K562 (cell line): Measurements from ENCODE around the gene FAM32A. TPM values are rescaled to one million over a fixed set of nuclear protein-coding genes. Genes with fewer than 3 reads are reported as not detected.

Experiments
- ATAC-seq: fragments of 200-7000 bp; cut with Tn5 transposase; 3 replicates; pipeline ENCODE4 v1.9.1; 2020; ENCODE audit warnings: moderate library complexity
- BruUV-seq: library from RNA; stranded (reverse); fragments of 400-500 nt; replicated peaks from 2 replicates; lab custom pipeline; 2021; lab: Mats Ljungman, UMichigan
- CTCF ChIA-PET: fragments of 300-600 bp; formaldehyde crosslinking; extraction: SDS; loops from one replicate; lab custom pipeline; 2021; ENCODE audit warnings: low intra/inter-chr PET ratio; lab: Yijun Ruan, JAX
- POLR2A ChIA-PET: fragments of 300-600, 350-650 bp; sonication (Branson Sonifier 250); formaldehyde crosslinking; extraction: SDS; loops from one replicate; lab custom pipeline; 2021; ENCODE audit warnings: antibody characterized with exemption, inconsistent platforms; lab: Yijun Ruan, JAX
- DNase-seq, 4 experiments: peaks; one replicate each; pipeline versions ENCODE4 v3.0.0 to v3.0.0-alpha.2; 2011 to 2018; ENCODE audit warnings: low spot score in 3 of 4, mixed read lengths in 3 of 4; ENCODE audit errors: extremely low read depth in 1 of 4
- FAIRE-seq: peaks from 2 replicates; lab custom pipeline; 2011; peaks lifted over from hg19 to GRCh38; lab: Jason Lieb, UNC
- H2AFZ ChIP-seq: 2 replicates; pipeline ENCODE4 v1.6.0; 2011; ENCODE audit warnings: low read depth, low read length, control low read depth, inconsistent platforms
- H3K27ac ChIP-seq: fragments of 200-600 bp; 3 replicates; pipeline ENCODE4 v1.8.0; 2011; ENCODE audit warnings: low read depth, mild to moderate bottlenecking, control low read depth, inconsistent platforms, low read length, moderate library complexity, mixed read lengths; ENCODE audit errors: extremely low read depth
- H3K27me3 ChIP-seq, 2 experiments: fragments of 300-600 bp in 1 of 2; 2 replicates in 1 of 2; 3 replicates in 1 of 2; pipeline versions ENCODE4 v1.6.0 to v1.8.0; 2011; ENCODE audit warnings: inconsistent platforms in 2 of 2, low read length in 2 of 2, mild to moderate bottlenecking in 1 of 2, mixed read lengths in 1 of 2, moderate library complexity in 1 of 2; ENCODE audit not compliant: control insufficient read depth in 2 of 2, insufficient read depth in 2 of 2
- H3K36me3 ChIP-seq: fragments of 300-600 bp; 3 replicates; pipeline ENCODE4 v1.8.0; 2011; ENCODE audit warnings: mild to moderate bottlenecking, low read length, inconsistent platforms; ENCODE audit not compliant: control insufficient read depth, insufficient read depth
- H3K4me1 ChIP-seq, 2 experiments: fragments of 200-600 bp in 1 of 2; replicated peaks in 1 of 2; 2 replicates in 1 of 2; 3 replicates in 1 of 2; pipeline versions ENCODE4 v1.5.1 to v1.8.0; 2011; ENCODE audit warnings: inconsistent platforms in 2 of 2, low read length in 2 of 2, mild to moderate bottlenecking in 1 of 2, mixed read lengths in 1 of 2, moderate library complexity in 1 of 2; ENCODE audit not compliant: control insufficient read depth in 2 of 2, insufficient read depth in 2 of 2
- H3K4me2 ChIP-seq: 2 replicates; pipeline ENCODE4 v1.6.1; 2011; ENCODE audit warnings: low read length, control low read depth, inconsistent platforms, mixed read lengths; ENCODE audit not compliant: insufficient read depth
- H3K4me3 ChIP-seq: fragments of 200-600 bp; sonication (generic), shearing (Covaris generic); 2 replicates; pipeline ENCODE4 v1.5.1; 2016; ENCODE audit warnings: control low read depth, inconsistent platforms
- H3K79me2 ChIP-seq: fragments of 200-600 bp; 3 replicates; pipeline ENCODE4 v1.8.0; 2011; ENCODE audit warnings: low read length, inconsistent platforms; ENCODE audit not compliant: control insufficient read depth, insufficient read depth
- H3K9ac ChIP-seq, 2 experiments: 2 replicates each; pipeline versions ENCODE4 v1.6.0 to v1.6.1; 2011; ENCODE audit warnings: low read depth in 2 of 2, low read length in 2 of 2, control low read depth in 1 of 2, inconsistent platforms in 1 of 2, mild to moderate bottlenecking in 1 of 2, mixed read lengths in 1 of 2; ENCODE audit not compliant: insufficient read depth in 1 of 2
- H3K9me1 ChIP-seq: one replicate; pipeline ENCODE4 v1.6.0; 2011; ENCODE audit warnings: inconsistent platforms, mild to moderate bottlenecking, low read length, moderate library complexity; ENCODE audit not compliant: control insufficient read depth, insufficient read depth
- H3K9me3 ChIP-seq: replicated peaks from 2 replicates; pipeline ENCODE4 v1.5.1; 2011; ENCODE audit warnings: low read depth, low read length, inconsistent platforms; ENCODE audit not compliant: control insufficient read depth, insufficient read depth
- H4K20me1 ChIP-seq: replicated peaks from 2 replicates; pipeline ENCODE4 v1.6.1; 2011; ENCODE audit warnings: low read length, inconsistent platforms, mixed read lengths; ENCODE audit not compliant: control insufficient read depth, insufficient read depth
- HCFC1 ChIP-seq: IDR thresholded peaks from 2 replicates; pipeline ENCODE4 v1.6.1; 2012; ENCODE audit warnings: low read depth, low read length, improper control_type of control experiment
- HIVEP1 ChIP-seq: fragments of 250-450 bp; sonication (Bioruptor Pico); IDR thresholded peaks from 2 replicates; pipeline ENCODE4 v1.4.0; 2020; ENCODE audit warnings: mild to moderate bottlenecking
- HNRNPLL ChIP-seq: fragments of 200-400 bp; formaldehyde crosslinking; IDR thresholded peaks from 2 replicates; pipeline ENCODE4 v1.6.1; 2017; ENCODE audit warnings: low read length, low read depth, mild to moderate bottlenecking; ENCODE audit not compliant: poor library complexity, severe bottlenecking
- RBM25 ChIP-seq: fragments of 200-400 bp; formaldehyde crosslinking; IDR thresholded peaks from 2 replicates; pipeline ENCODE4 v1.6.1; 2018; ENCODE audit warnings: low read length, low read depth, moderate library complexity; ENCODE audit not compliant: severe bottlenecking
- RFX5 ChIP-seq: IDR thresholded peaks from 2 replicates; pipeline ENCODE4 v1.6.1; 2011; ENCODE audit warnings: low read depth, mild to moderate bottlenecking, improper control_type of control experiment, low read length
- TEAD4 ChIP-seq, 2 experiments: sonication (generic) in 1 of 2; formaldehyde crosslinking in 1 of 2; IDR thresholded peaks; 2 replicates each; pipeline versions ENCODE4 v1.6.1 to v1.8.0; 2012 to 2022; ENCODE audit warnings: borderline replicate concordance in 1 of 2, inconsistent platforms in 1 of 2, low read length in 1 of 2, mild to moderate bottlenecking in 1 of 2, missing genetic modification reagents in 1 of 2
- WHSC1 ChIP-seq: IDR thresholded peaks from one replicate; pipeline ENCODE4 v1.6.1; 2012; ENCODE audit warnings: low read length, control low read depth, inconsistent platforms
- ZFP36 ChIP-seq: fragments of 150-350 bp; IDR thresholded peaks from 2 replicates; pipeline ENCODE4 v1.6.1; 2018; ENCODE audit warnings: low read length, low read depth; ENCODE audit not compliant: partially characterized antibody
- ZNF134 ChIP-seq: fragments of 250-450 bp; sonication (Bioruptor Pico); conservative IDR thresholded peaks from 2 replicates; pipeline ENCODE4 v1.4.0; 2020
- WGBS: fragments of 100-300 bp; shearing (Covaris generic); methylation state at CpG from one replicate; pipeline ENCODE4 v1.1.6; 2016; ENCODE audit warnings: low coverage, mixed read lengths; ENCODE audit not compliant: insufficient coverage; ENCODE audit errors: missing lambda C conversion rate; 5-methylcytosine and 5-hydroxymethylcytosine counted together
- in situ Hi-C: fragments of 300-500 bp; cut with MboI; formaldehyde crosslinking; loops from 4 replicates; pipeline ENCODE4 v1.15.0; 2018; ENCODE audit warnings: inconsistent platforms, mixed read lengths
- intact Hi-C: fragments of 100-400 bp; cut with micrococcal nuclease; formaldehyde crosslinking; loops from 2 replicates; pipeline ENCODE4 v1.14.2; 2022
- polyA plus RNA-seq, 8 experiments: library from polyadenylated mRNA; depleted of rRNA in 4 of 8; stranded (reverse) in 5 of 8; unstranded in 3 of 8; fragments of >200 nt; fragmentation: Nextera tagmentation in 2 of 8; fragmentation: Illumina TruSeq in 1 of 8; extraction: Ambion mirVana in 2 of 8; extraction: Trizol in 1 of 8; gene quantifications; 2 replicates each; pipeline versions ENCODE4 v1.2.1 to v1.2.3, GENCODE V29; 2011 to 2014; ENCODE audit warnings: inconsistent platforms in 1 of 8, missing spikeins in 1 of 8
- total RNA-seq, 7 experiments: library from RNA; depleted of rRNA in 6 of 7; stranded (reverse); fragments of >200 nt in 6 of 7; fragmentation: Illumina TruSeq in 2 of 7; extraction: Trizol in 2 of 7; gene quantifications; 2 replicates each; pipeline versions ENCODE4 v1.2.1 to v1.2.3, GENCODE V29; 2011 to 2021; ENCODE audit warnings: low replicate concordance in 1 of 7
- TF ChIP-seq, protein P1 (sequence below): fragments of 250-450 bp; sonication (Bioruptor Pico); IDR thresholded peaks from 2 replicates; pipeline ENCODE4 v1.8.0; 2021; ENCODE audit warnings: mild to moderate bottlenecking, moderate library complexity

Gene FAM32A
- total and polyA plus RNA-seq, 9 of the 15 experiments (the other 6 are each of a cell fraction or from before 2014, with no cell fraction given) = 30.7 to 96.7 (median 73.7) TPM

DNA sequence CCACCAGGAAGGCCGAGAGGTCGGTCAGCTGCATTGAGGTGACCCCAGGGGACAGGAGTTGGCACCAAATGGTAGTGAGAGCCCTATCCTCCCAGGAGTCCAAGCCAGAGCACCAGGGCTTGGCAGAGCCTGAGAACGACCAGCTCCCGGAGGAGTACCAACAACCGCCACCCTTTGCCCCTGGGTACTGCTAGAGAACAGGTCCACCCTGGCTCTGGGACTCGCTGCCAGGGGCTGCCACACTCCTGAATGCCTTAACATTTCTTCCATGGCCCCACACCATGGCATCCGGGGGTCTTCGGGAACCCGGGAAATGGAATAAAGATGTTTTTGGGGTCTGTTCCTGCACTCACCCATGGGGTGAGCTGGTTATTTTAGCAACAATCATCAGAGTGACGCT, 27.6 kb upstream of the FAM32A start:
- H3K9me1 ChIP-seq = no peaks in the 10 kb centered on the region
- H2AFZ ChIP-seq = no peak overlapping the region
- peaks cover 0 to 4% of the 10 kb centered on the region in 2 experiments; a peak in 1 of 5 replicates for H3K27me3 ChIP-seq
- H3K4me2 ChIP-seq = no peak overlapping the region
- POLR2A ChIA-PET = interaction anchor here (0.6 to 1.0 kb wide), 2 partner anchors 14 to 75 kb away, joined by 3 read pairs; partner anchors contain the start of gene HSH2D
- no peak overlapping the region for H3K27ac ChIP-seq
- ATAC-seq (no peak), FAIRE-seq (no peak), DNase-seq (no peak)
- no peak overlapping the region for H3K4me3 ChIP-seq
- in situ Hi-C loops = no loop called here
- intact Hi-C loops = no loop called here
- H3K9me3 ChIP-seq = no peaks in the 10 kb centered on the region
- CTCF ChIA-PET = no interaction called here
- BruUV-seq = no TSS peak
- H3K4me1 ChIP-seq = peaks cover 13% of the 10 kb centered on the region in 2 experiments; a peak in 4 of 5 replicates
- no peak for TF ChIP-seq HNRNPLL
- TF ChIP-seq HCFC1 = no peak
- TF ChIP-seq RFX5 = no peak
- H3K36me3 ChIP-seq = no peaks in the 10 kb centered on the region
- peak overlapping the region in 1 of 2 experiments; percentile 71; a peak in 2 of 4 replicates for H3K9ac ChIP-seq
- H3K79me2 ChIP-seq = no peaks in the 10 kb centered on the region
- H4K20me1 ChIP-seq = peaks cover 3% of the 10 kb centered on the region; the same call in 1 of the 2 replicates
- WGBS = 8% methylated on average over 10 of the region's 10 CpGs

DNA sequence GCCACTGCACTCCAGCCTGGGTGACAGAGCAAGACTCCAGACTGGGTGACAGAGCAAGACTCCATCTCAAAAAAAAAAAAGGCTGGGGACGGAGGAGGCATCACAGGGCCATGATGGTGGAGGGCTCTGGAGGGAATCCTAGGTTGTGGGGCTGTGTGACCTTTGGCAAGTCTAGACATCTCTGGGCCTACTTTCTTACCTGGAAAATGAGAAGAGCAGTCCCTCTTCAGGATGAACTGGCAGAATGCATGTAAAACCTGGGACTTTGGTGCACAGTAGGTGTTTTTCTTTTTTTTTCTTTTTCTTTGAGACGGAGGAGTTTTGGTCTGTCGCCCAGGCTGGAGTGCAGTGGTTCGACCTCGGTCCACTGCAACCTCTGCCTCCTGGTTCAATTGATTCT, 25.6 kb upstream of the FAM32A start:
- ATAC-seq (no peak), FAIRE-seq (no peak), DNase-seq (no peak)
- H2AFZ ChIP-seq = no peak overlapping the region
- H3K79me2 ChIP-seq = no peaks in the 10 kb centered on the region
- 75% methylated on average over 5 of the region's 5 CpGs for WGBS
- intact Hi-C loops = no loop called here
- H4K20me1 ChIP-seq = 0 out of 2 replicates have a peak, but pooled peaks cover 3% of the 10 kb centered on the region
- no peaks in the 10 kb centered on the region; a peak in 2 of 5 replicates for H3K4me1 ChIP-seq
- H3K4me2 ChIP-seq = no peak overlapping the region
- BruUV-seq = no TSS peak
- no peak overlapping the region for H3K27ac ChIP-seq
- no peak for TF ChIP-seq WHSC1
- no peak for TF ChIP-seq HIVEP1 (CRISPR knock-in tag)
- no peak for TF ChIP-seq TEAD4 (IDR thresholded peaks at IDR 0.05; ENCODE audit: low read length)
- no peak for TF ChIP-seq TEAD4 (CRISPR knock-in tag; IDR thresholded peaks at IDR 0.05; ENCODE audit: borderline replicate concordance)
- TF ChIP-seq RBM25 = peak; percentile 63
- TF ChIP-seq ZFP36 = peak; percentile 9
- no peak for TF ChIP-seq ZNF134
- TF ChIP-seq, protein P1, sequence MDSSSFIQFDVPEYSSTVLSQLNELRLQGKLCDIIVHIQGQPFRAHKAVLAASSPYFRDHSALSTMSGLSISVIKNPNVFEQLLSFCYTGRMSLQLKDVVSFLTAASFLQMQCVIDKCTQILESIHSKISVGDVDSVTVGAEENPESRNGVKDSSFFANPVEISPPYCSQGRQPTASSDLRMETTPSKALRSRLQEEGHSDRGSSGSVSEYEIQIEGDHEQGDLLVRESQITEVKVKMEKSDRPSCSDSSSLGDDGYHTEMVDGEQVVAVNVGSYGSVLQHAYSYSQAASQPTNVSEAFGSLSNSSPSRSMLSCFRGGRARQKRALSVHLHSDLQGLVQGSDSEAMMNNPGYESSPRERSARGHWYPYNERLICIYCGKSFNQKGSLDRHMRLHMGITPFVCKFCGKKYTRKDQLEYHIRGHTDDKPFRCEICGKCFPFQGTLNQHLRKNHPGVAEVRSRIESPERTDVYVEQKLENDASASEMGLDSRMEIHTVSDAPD (CRISPR knock-in tag) = no peak
- POLR2A ChIA-PET = interaction anchor here (1.2 kb wide), 1 partner anchor 82 kb away, joined by 5 read pairs; no protein-coding TSS in a partner anchor
- H3K27me3 ChIP-seq = peaks cover 0 to 4% of the 10 kb centered on the region in 2 experiments; a peak in 1 of 5 replicates
- no peaks in the 10 kb centered on the region for H3K36me3 ChIP-seq
- in situ Hi-C loops = no loop called here
- no peak overlapping the region for H3K9ac ChIP-seq
- no peak overlapping the region for H3K4me3 ChIP-seq
- H3K9me3 ChIP-seq = no peaks in the 10 kb centered on the region
- no peaks in the 10 kb centered on the region for H3K9me1 ChIP-seq
- CTCF ChIA-PET = no interaction called here
